Measurements from ENCODE around the gene EOGT.

EOGT gene

DNA sequence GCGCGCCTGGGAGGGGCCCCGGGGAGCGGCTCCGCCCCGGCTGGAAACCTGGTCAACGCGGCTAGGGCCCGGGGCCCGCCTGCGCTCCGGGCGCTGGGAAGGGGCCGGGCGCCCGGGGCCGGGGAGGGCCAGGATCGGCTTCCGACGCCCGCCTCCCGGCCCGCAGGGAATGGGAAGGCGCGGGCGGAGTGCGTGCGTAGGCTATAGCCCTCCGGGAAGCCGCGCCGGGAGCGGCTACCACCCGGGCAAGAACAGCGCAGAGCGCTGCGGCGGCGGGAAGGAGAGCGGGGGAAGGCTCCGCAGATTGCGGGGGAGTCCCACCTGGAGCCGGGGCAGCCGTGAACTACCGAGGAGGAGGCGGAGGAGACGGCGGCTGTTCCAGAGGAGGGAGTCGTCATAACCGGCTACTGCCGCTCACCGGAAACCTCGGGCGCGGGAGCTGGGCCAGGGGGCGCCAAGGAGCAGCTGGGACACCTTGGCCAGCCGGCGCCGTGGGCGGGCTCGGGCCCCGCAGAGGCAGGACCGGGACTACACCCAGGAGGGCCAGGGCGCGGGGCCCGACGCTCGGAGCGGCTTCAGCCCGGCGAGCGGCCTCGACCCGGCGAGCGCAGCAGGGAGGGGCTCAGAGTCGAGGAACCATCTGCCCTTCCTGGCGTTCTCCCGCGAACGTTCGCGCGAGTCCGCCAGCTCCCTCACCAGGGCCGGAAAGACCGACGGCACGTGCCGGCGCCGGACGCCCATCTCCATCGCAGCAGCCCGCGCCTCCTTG lies at the start of gene EOGT:
Gene EOGT (minus strand): TSS at position 432 of the 769 bp plus-strand sequence. CDS start 3,838 bp downstream, outside the sequence.
- DNase-seq = peak; percentile 91

GRCh38 chr3:69059688-69060087 lies 46.2 kb upstream of the EOGT start:
- DNase-seq = no peak

GRCh38 chr3:69058947-69059224 lies 45.4 kb upstream of the EOGT start:
- no peak for DNase-seq

DNA sequence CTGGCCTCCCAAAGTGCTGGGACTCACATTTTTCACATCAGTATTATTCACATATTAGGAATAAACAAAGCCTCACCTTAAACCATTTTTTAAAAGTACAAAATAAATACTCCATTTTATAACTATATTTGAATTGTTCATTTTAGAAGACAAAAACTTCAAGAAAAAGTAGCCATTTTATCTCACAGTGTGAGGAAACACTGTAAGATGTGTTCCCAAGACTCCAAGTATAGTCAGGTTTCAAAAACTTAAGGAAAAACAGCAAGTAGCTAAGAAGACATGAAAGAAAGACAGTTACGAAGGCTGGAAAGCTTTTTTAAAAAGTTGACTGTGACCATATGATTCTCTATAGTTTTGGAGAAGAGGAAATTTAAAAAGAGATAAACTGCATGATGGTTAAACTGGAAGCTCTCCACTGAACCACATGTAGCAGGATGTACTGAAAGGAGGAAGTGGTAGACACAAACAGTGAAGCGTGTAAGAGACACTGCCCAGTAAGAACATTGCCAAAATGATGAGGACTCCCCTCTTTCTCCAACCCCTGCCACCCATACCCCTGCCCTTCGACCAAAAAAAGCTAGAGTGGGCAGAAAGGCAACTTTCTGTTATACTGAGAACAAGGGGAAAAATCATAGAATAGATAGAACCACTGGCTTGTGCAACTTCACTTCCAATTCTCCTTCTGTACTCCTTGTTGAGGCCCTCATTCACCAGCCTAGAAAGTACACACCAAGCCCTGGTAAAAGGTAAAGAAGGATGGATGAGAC lies 44.9 kb upstream of the EOGT start:
- DNase-seq = no peak

GRCh38 chr3:69052472-69052898 lies 39.0 kb upstream of the EOGT start:
- no peak for DNase-seq

- peak; percentile 98 for DNase-seq
Measured at GRCh38 chr3:69051756-69052471, 38.4 kb upstream of the EOGT start, which contains the start of gene TMF1. TMF1 (minus strand) TSS chr3:69052333; CDS start chr3:69052086, 247 bp downstream.

DNA sequence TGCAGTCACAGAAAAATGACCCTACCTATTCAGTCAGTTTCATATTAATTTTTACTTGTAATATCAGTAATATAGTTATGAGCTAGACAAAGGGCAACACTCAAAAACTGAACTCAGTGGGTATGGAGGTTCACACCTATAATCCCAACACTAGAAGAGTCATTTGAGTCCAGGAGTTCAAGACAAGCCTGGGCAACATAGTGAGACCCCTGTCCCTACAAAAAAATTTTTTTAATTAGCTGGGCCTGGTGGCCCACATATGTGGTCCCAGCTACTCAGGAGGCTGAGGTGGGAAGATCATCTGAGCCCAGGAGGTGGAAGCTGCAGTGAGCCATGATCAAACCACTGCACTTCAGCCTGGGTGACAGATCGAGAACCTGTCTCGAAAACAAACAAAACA lies 35.5 kb upstream of the EOGT start:
- no peak for DNase-seq

- no peak for DNase-seq
Measured at GRCh38 chr3:69044608-69045007, 31.1 kb upstream of the EOGT start.

DNA sequence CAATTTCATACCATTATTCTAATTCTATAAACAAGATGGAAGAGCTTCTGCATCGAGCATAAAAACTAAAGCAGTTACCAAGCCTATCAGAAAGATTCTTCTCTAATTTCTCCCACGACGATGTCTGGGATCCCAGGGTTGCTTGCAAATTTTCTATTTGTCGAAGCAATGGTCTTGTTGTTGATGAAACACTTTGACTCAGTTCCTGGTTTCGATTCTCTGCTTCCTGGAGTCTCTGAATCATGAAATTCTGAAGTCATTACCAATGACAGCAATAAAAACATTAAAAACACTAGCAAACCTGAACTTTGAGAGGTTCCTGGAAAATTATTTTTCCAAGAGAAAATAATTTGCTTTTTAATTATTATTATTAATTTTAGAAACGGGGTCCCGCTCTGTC lies 20.0 kb upstream of the EOGT start:
- DNase-seq = no peak

DNA sequence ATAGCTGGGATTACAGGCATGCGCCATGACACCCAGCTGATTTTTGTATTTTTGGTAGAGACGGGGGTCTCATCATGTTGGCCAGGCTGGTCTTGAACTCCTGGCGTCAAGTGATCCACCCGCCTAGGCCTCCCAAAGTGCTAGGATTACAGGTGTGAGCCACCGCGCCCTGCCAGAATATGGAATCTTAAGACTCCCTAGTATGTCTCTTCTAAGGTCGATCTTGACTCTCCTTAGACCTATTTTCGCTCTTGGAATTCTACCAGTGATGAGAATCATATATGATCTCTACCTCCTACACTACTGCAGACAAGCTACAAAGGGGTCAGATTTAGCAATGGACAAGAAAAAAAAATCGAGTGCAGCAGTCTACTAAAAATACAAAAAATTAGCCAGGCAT lies 19.3 kb upstream of the EOGT start:
- no peak for DNase-seq

DNA sequence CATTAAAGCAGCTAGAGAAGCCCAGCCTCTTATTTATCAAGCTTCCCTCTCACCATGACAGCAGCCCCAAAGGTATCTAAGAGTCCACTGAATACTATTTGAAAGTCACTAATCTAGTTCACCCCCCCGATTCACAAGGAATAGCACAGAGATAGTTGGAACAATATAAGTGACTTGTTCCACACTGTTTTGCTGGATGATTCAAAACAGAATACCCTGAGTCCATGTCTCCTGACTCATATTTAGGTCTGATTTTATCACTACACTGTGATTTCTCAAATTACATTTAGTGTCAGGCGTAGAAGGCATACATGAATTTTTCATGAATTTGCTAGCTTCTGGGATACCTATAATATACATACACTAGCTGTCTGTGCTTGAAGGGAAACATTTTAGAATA lies 18.7 kb upstream of the EOGT start:
- DNase-seq = no peak

DNA sequence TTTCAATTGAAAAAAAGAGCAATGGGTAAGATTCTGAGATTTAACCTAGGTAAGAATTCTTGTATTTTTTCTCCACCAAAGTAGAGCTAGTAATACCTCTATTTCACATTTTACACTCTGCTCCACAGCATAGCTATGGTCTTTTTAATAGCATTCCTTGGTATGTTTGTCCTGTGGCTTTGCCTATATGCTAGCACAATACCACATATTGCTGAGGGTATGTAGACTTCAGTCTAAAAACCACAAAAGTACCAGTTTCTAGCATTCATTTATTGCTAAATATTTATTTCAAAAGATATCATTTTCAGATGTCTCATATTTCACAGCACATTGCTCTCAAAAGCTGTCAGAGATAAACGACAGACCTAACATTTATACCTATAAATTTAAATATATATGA lies 18.2 kb upstream of the EOGT start:
- DNase-seq = no peak

DNA sequence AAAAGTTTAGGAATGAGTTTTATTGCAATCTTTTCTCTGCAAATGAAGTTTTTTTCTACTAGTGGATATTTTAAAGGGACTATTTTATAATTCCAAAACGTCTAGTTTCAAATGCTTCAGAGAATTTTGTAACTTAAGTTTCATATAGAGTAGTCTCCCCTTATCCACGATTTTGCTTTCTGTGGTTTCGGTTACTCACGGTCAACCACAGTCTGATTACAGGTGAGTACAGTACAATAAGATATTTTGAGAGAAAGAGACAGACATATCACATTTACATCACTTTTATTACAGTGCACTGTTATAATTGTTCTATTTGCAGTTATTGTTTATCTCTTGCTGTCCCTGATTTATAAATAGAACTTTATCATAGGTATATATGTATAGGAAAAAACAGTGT lies 7.4 kb upstream of the EOGT start:
- DNase-seq = no peak

DNA sequence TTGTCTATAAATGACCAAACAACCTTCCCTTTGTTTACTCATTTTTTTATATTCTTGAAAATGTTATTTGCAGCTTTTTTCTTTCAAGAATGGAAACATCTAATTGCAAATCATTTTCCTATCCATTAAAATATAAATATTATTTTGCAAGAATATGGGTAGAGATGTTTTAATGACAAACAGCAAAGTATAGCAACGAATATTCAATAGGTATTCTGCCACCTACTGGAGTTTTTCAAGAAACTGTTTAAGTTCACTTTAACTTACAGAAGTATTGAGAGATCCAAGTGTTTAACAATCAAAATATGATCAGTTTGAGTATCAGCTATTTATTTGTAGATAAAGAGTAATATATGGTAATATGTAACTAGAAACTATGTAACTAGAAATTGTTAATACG lies 6.9 kb upstream of the EOGT start:
- DNase-seq = no peak

- no peak for DNase-seq
Measured at GRCh38 chr3:69016901-69017300, 3.4 kb upstream of the EOGT start.

- no peak for DNase-seq
Measured at GRCh38 chr3:69016102-69016501, 2.6 kb upstream of the EOGT start.

DNA sequence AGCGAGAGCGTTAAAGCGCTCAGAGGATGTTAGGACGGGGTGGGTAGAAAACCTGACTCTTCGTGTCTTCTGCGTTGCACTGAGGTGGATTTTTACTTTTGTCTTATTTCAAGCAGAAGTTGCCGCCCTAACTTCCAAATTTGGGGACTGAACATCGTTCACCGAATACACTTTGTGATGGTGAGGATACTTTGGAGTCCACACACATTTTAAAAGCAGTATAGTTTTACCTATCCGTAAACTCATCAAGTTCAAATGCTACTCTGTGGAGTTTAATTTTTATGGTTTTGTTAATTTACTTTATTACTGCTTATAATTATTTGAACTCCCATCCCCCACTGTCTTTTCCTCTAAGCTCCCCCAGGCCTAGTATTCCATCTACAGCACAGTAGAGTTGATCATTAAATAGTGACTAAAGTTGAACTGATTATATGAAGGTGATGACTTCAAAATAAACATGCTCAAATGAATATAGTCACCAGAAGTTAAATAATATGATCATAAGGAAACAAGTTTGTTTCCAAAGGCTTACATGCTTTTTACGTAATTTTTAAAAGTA lies 617 bp upstream of the EOGT start:
- DNase-seq = no peak

DNA sequence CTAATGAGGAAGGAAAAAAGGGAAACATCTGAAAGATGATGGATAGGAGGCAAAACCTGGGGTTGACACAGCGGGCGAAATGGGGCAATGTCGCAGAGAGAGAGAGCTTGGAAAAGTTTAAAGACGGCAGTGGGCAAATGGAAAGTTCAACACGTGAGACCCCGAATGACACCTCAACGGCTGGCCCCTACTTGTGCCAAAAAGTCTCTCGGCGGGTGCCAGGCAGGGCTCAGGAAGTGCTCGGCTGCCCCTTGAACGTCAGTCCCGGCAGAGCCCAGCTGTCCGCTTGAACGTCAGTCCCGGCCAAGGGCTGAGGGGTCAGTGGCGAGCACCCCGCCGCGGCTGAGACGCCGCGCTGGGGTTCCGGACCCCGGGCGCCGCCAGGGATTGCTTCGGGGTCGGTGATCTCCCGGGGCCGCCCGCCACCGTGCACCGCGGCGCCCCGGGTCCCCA lies 658 bp downstream of the EOGT start:
- peak; percentile 38 for DNase-seq

DNA sequence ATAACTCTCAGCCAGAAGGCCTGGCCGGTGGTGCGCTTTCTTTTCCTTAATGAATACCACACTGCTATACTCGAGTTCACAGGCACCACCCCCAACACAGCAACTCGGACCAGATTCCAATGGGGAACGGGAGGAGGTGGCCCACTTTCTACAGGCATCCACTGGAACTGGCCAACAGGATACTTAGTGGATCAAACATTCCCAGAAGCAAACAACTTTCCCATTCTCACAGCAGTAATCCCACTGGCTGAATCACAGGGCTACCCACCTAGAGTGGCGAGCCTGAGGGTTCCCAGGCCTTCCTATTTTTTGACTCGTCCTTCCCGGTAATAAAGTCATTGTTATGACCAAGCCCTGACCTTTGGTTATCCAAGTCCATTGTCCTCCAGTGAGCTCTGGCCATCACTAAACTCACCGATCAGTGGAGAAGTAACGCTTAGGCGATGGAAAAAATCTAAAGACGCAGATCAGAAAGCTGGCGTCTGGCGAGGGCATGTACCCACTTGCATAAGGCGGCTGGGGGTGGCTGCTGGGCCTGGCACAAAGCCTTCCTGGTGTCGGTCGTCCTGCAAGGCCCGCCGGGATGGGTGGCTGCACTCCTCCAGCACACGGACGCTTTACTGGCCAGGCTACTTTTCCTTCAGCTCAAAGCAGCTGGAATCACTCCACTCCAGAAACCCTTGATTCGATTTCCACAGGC lies 1.2 kb downstream of the EOGT start:
- DNase-seq = no peak

GRCh38 chr3:69011096-69011730 lies 2.3 kb downstream of the EOGT start:
- DNase-seq = no peak

GRCh38 chr3:69009559-69010410 lies 3.7 kb downstream of the EOGT start:
- no peak for DNase-seq

Measured in stimulated activated CD8-positive, alpha-beta memory T cell treated with anti-CD3 and anti-CD28 coated beads, Interleukin-4, amount 100 ng/mL, for 48 hours (primary cell).